ENCODE measurements around the gene ZNF646.

The ZNF646 gene, protein sequence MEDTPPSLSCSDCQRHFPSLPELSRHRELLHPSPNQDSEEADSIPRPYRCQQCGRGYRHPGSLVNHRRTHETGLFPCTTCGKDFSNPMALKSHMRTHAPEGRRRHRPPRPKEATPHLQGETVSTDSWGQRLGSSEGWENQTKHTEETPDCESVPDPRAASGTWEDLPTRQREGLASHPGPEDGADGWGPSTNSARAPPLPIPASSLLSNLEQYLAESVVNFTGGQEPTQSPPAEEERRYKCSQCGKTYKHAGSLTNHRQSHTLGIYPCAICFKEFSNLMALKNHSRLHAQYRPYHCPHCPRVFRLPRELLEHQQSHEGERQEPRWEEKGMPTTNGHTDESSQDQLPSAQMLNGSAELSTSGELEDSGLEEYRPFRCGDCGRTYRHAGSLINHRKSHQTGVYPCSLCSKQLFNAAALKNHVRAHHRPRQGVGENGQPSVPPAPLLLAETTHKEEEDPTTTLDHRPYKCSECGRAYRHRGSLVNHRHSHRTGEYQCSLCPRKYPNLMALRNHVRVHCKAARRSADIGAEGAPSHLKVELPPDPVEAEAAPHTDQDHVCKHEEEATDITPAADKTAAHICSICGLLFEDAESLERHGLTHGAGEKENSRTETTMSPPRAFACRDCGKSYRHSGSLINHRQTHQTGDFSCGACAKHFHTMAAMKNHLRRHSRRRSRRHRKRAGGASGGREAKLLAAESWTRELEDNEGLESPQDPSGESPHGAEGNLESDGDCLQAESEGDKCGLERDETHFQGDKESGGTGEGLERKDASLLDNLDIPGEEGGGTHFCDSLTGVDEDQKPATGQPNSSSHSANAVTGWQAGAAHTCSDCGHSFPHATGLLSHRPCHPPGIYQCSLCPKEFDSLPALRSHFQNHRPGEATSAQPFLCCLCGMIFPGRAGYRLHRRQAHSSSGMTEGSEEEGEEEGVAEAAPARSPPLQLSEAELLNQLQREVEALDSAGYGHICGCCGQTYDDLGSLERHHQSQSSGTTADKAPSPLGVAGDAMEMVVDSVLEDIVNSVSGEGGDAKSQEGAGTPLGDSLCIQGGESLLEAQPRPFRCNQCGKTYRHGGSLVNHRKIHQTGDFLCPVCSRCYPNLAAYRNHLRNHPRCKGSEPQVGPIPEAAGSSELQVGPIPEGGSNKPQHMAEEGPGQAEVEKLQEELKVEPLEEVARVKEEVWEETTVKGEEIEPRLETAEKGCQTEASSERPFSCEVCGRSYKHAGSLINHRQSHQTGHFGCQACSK (N-terminal part only)

GRCh38 chr16:31073970-31074813 is at the start of gene ZNF646, which contains the start of gene ZNF668:
Gene ZNF646, plus strand, starts transcription at chr16:31074422. Its CDS starts 1,903 bp downstream, at chr16:31076325.
Gene ZNF668, minus strand, starts transcription at chr16:31074240. Its CDS starts 9,781 bp downstream, at chr16:31064459.
- TF ChIP-seq CTCF (IDR thresholded peaks at IDR 0.05; ENCODE audit: borderline replicate concordance, insufficient read depth, low read depth, low read length), result no peak
- H3K4me3 ChIP-seq (ENCODE audit: low read depth, low read length), result peak within 1 kb of the TSS; percentile 61

DNA sequence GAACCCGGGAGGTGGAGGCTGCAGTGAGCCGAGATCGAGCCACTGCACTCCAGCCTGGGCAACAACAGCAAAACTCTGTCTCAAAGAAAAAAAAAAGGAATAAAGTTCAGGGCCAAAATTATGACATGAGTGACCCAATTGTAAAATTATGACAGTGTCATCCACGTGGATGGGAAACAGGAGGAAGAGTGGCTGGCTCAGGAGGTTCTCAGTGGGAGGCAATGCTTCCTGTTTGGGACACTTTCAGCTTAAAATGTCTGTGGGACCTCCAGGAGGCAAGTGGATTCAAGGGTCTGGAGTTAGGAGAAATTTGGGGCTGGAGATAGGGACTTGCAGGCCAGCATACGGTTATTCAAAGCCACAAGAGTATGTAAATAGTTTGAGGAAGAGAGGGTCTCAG is 48.9 kb upstream of the ZNF646 start:
- no peak overlapping the region for H3K4me3 ChIP-seq (ENCODE audit: low read depth, low read length)
- no peak for TF ChIP-seq CTCF (IDR thresholded peaks at IDR 0.05; ENCODE audit: borderline replicate concordance, insufficient read depth, low read depth, low read length)

DNA sequence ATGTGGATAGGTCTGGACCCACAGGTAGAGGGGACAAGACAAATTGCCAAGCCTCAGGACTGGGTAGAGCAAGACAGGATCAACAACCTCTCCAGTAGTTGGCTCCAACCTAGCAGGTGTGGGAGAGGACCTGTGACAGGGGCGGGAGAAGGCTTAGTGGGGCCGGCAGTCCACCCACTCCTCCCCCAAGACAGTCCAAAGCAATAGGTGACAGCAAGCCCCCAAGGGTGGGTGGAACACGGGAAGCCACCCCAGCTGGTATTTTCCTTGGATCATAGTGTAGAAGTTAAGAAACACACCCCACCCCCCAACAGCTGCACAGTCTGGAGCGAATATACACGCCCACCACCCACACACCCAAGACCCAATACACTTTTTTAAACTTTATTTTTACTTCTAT is 45.0 kb upstream of the ZNF646 start:
- no peak overlapping the region for H3K4me3 ChIP-seq (ENCODE audit: low read depth, low read length)
- no peak for TF ChIP-seq CTCF (IDR thresholded peaks at IDR 0.05; ENCODE audit: borderline replicate concordance, insufficient read depth, low read depth, low read length)

DNA sequence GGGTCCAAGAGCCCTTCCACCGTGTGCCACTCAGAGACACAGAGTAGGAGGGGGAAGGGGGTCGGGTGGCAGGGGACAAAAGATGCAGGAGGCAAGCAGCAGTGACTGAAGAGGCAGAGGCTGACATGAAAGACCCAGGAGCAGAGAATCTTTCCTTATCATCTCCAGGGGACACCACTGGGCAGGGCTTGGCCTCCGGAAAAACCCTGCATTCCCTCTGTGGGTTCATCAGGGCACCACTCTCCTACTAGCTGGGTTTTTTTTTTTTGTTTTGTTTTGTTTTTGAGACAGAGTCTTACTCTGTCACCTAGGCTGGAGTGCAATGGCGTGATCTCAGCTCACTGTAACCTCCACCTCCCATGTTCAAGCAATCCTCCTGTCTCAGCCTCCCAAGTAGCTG is 42.9 kb upstream of the ZNF646 start:
- TF ChIP-seq CTCF (IDR thresholded peaks at IDR 0.05; ENCODE audit: borderline replicate concordance, insufficient read depth, low read depth, low read length), result no peak
- H3K4me3 ChIP-seq (ENCODE audit: low read depth, low read length), result no peak overlapping the region

GRCh38 chr16:31032736-31033708 is 41.2 kb upstream of the ZNF646 start, which contains the start of gene STX4:
Gene STX4, plus strand, starts transcription at chr16:31033558. Its CDS starts 248 bp downstream, at chr16:31033806.
- peak within 1 kb of the TSS; percentile 80 for H3K4me3 ChIP-seq (ENCODE audit: low read depth, low read length)
- TF ChIP-seq CTCF (IDR thresholded peaks at IDR 0.05; ENCODE audit: borderline replicate concordance, insufficient read depth, low read depth, low read length), result no peak
